ENCODE measurements around the gene KIAA0930. TPM values are rescaled to one million over a fixed set of nuclear protein-coding genes. Genes with fewer than 3 reads are reported as not detected.
A peak's percentile ranks its signal among the peaks of the same experiment; 100 is the strongest.

KIAA0930 gene
- total RNA-seq, 1 donor from 2014 or later, result 18.6 TPM

GRCh38 chr22:45164270-45165088 is 76.2 kb downstream of the KIAA0930 start:
- peak; percentile 42 for ATAC-seq (ENCODE audit: poor library complexity)
- intact Hi-C loops (cut with DNase I), result no loop called here
- DNase-seq, result peak; percentile 56

- ATAC-seq (ENCODE audit: poor library complexity), result peak; percentile 98
- intact Hi-C loops (cut with DNase I), result no loop called here
- peak; percentile 98 for DNase-seq
These were observed 77.0 kb downstream of the KIAA0930 start, which contains the start of gene NUP50 for GRCh38 chr22:45163451-45164269. TSS of gene NUP50 (plus strand) at chr22:45163925. CDS start at chr22:45168178, 4,253 bp downstream.

- intact Hi-C loops (cut with DNase I), result no loop called here
- peak; percentile 36 for ATAC-seq (ENCODE audit: poor library complexity)
- no peak for DNase-seq
These were observed 77.6 kb downstream of the KIAA0930 start for GRCh38 chr22:45163099-45163450.

- intact Hi-C loops (cut with DNase I), result no loop called here
- DNase-seq (no peak), ATAC-seq (ENCODE audit: poor library complexity) (no peak)
These were observed 78.2 kb downstream of the KIAA0930 start for GRCh38 chr22:45162531-45162930.

- intact Hi-C loops (cut with DNase I), result no loop called here
- DNase-seq (no peak), ATAC-seq (ENCODE audit: poor library complexity) (no peak)
These were observed 80.8 kb downstream of the KIAA0930 start for GRCh38 chr22:45159652-45160462.

- intact Hi-C loops (cut with DNase I), result no loop called here
- no peak for DNase-seq
- ATAC-seq (ENCODE audit: poor library complexity), result no peak
These were observed 82.8 kb downstream of the KIAA0930 start for GRCh38 chr22:45157907-45158306.

GRCh38 chr22:45155050-45155840 is 85.4 kb downstream of the KIAA0930 start:
- DNase-seq, result no peak
- intact Hi-C loops (cut with DNase I), result no loop called here
- no peak for ATAC-seq (ENCODE audit: poor library complexity)

GRCh38 chr22:45154383-45154782 is 86.3 kb downstream of the KIAA0930 start:
- DNase-seq (no peak), ATAC-seq (ENCODE audit: poor library complexity) (no peak)
- intact Hi-C loops (cut with DNase I), result no loop called here

GRCh38 chr22:45151503-45151902 is 89.2 kb downstream of the KIAA0930 start:
- DNase-seq (no peak), ATAC-seq (ENCODE audit: poor library complexity) (no peak)
- intact Hi-C loops (cut with DNase I), result no loop called here

GRCh38 chr22:45150139-45150538 is 90.6 kb downstream of the KIAA0930 start:
- ATAC-seq (ENCODE audit: poor library complexity) (no peak), DNase-seq (no peak)
- intact Hi-C loops (cut with DNase I), result no loop called here

- intact Hi-C loops (cut with DNase I), result no loop called here
- DNase-seq, result no peak
- no peak for ATAC-seq (ENCODE audit: poor library complexity)
These were observed 91.0 kb downstream of the KIAA0930 start for GRCh38 chr22:45149671-45150070.

GRCh38 chr22:45144916-45145315 is 95.8 kb downstream of the KIAA0930 start:
- intact Hi-C loops (cut with DNase I), result no loop called here
- DNase-seq (no peak), ATAC-seq (ENCODE audit: poor library complexity) (no peak)

GRCh38 chr22:45142376-45142775 is 98.3 kb downstream of the KIAA0930 start:
- intact Hi-C loops (cut with DNase I), result no loop called here
- ATAC-seq (ENCODE audit: poor library complexity) (no peak), DNase-seq (no peak)

Small RNAs within 50 kb of the gene (microRNA-seq; reads per million reads assigned to microRNA genes)
- 1.6 reads per million for gene MIR1249

Other genes with a start within 250 kb of the KIAA0930 start
- gene PHF21B, start 230.9 kb downstream of the KIAA0930 start, total RNA-seq, result 0.30 TPM
- 19.1 TPM for gene NUP50, start 77.0 kb downstream of the KIAA0930 start, total RNA-seq
- 0.65 TPM for gene UPK3A, start 44.1 kb upstream of the KIAA0930 start, total RNA-seq
- gene FAM118A, start 69.0 kb upstream of the KIAA0930 start, total RNA-seq, result 21.1 TPM
- not detected for gene SMC1B, start 172.7 kb upstream of the KIAA0930 start, total RNA-seq
- not detected for gene RIBC2, start 172.8 kb upstream of the KIAA0930 start, total RNA-seq

Data from Right ventricle myocardium superior (tissue), 1 donor.